ENCODE data around the gene PLXNA4. TPM values are rescaled to one million over a fixed set of nuclear protein-coding genes. Genes with fewer than 3 reads are reported as not detected.

The PLXNA4 gene
- total and polyA plus RNA-seq, 4 donors = 0.63 to 4.6 (median 2.1) TPM

GRCh38 chr7:132565441-132565840 is 10.8 kb downstream of the PLXNA4 start:
- Histone ChIP-seq H3K4me3 (no peak overlapping the region), H3K9me3 (ENCODE audit: control insufficient read depth in 4 of 4, insufficient read depth in 3 of 4, low read length in 3 of 4) (peaks cover 0 to 3% (median 0%) of the 10 kb centered on the region in 4 donors), H3K36me3 (ENCODE audit: control insufficient read depth in 4 of 4, insufficient read depth in 4 of 4, low read length in 4 of 4) (no peaks in the 10 kb centered on the region), H3K27ac (ENCODE audit: low read depth in 1 of 2, low read length in 1 of 2) (no peak overlapping the region), H3K4me1 (ENCODE audit: control insufficient read depth in 5 of 5, insufficient read depth in 5 of 5, low read length in 5 of 5) (peaks cover 0 to 1% (median 0%) of the 10 kb centered on the region in 5 donors), H3K27me3 (ENCODE audit: control insufficient read depth in 3 of 3, insufficient read depth in 3 of 3, low read length in 2 of 3) (peaks cover 7 to 56% (median 15%) of the 10 kb centered on the region in 3 donors), H3K9ac (ENCODE audit: insufficient read depth in 1 of 2, low read length in 2 of 2) (no peak overlapping the region)
- ATAC-seq (ENCODE audit: insufficient read depth, low FRiP score) = no peak
- no peak for TF ChIP-seq CTCF (IDR thresholded peaks at IDR 0.05; ENCODE audit: control extremely low read depth, extremely low read depth)
- no peak for DNase-seq
- WGBS, 2 donors = 84 to 88% methylated on average over 5 of the region's 5 CpGs

DNA sequence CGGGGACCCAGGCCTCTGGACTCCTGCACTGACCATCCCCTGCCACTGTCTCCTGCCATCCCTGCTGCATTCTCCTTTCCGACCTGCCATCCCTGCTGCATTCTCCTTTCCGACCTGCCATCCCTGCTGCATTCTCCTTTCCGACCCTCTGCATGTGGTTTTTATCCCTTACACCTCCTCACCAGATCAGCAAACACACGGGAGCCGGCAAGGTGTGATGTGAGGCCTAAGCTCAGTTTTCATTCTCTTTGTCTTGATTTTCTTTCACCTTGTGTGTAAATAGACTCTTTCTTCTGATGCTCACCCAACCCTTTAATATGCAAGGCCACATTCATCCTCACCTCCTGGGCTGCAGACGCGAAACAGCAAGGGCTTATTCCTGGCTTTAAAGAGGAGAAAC is 11.4 kb downstream of the PLXNA4 start:
- WGBS, 2 donors = 82 to 90% methylated on average over 8 of the region's 8 CpGs
- H3K4me3 ChIP-seq = no peak overlapping the region
- DNase-seq = no peak

DNA sequence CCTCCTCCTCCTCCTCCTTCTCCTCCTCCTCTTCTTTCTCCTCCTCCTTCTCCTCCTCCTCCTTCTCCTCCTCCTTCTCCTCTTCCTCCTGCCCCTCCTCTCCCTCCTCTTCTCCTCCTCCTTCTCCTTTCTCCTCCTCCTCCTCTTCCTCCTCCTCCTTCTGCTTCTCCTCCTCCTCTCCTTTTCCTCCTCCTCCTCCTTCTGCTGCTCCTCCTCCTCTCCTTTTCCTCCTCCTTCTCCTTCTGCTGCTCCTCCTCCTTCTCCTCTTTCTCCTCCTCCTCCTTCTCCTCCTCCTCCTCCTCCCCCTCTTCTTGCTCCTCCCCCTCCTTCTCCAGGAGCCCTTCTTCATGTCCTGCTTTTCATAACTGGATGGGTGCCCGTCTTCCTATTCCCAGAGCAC is 12.2 kb downstream of the PLXNA4 start:
- H3K36me3 ChIP-seq (ENCODE audit: control insufficient read depth in 4 of 4, insufficient read depth in 4 of 4, low read length in 4 of 4) = no peaks in the 10 kb centered on the region
- H3K9me3 ChIP-seq (ENCODE audit: control insufficient read depth in 4 of 4, insufficient read depth in 3 of 4, low read length in 3 of 4) = peaks cover 0 to 3% (median 0%) of the 10 kb centered on the region in 4 donors
- H3K4me3 ChIP-seq = no peak overlapping the region
- ATAC-seq (ENCODE audit: insufficient read depth, low FRiP score) (no peak), DNase-seq (no peak)
- peaks cover 7 to 50% (median 16%) of the 10 kb centered on the region in 3 donors for H3K27me3 ChIP-seq (ENCODE audit: control insufficient read depth in 3 of 3, insufficient read depth in 3 of 3, low read length in 2 of 3)
- TF ChIP-seq CTCF (IDR thresholded peaks at IDR 0.05; ENCODE audit: control extremely low read depth, extremely low read depth) = no peak
- H3K4me1 ChIP-seq (ENCODE audit: control insufficient read depth in 5 of 5, insufficient read depth in 5 of 5, low read length in 5 of 5) = peaks cover 0 to 1% (median 0%) of the 10 kb centered on the region in 5 donors
- no peak overlapping the region for H3K9ac ChIP-seq (ENCODE audit: insufficient read depth in 1 of 2, low read length in 2 of 2)
- H3K27ac ChIP-seq (ENCODE audit: low read depth in 1 of 2, low read length in 1 of 2) = no peak overlapping the region
- WGBS, 2 donors = 60 to 64% methylated on average over 1 of the region's 1 CpG

More for the DNA sequence above, 11.4 kb downstream of the PLXNA4 start:
- H3K27me3 ChIP-seq (ENCODE audit: control insufficient read depth in 3 of 3, insufficient read depth in 3 of 3, low read length in 2 of 3) = peaks cover 7 to 54% (median 16%) of the 10 kb centered on the region in 3 donors
- H3K9ac ChIP-seq (ENCODE audit: insufficient read depth in 1 of 2, low read length in 2 of 2) = no peak overlapping the region
- H3K27ac ChIP-seq (ENCODE audit: low read depth in 1 of 2, low read length in 1 of 2) = no peak overlapping the region
- TF ChIP-seq CTCF (IDR thresholded peaks at IDR 0.05; ENCODE audit: control extremely low read depth, extremely low read depth) = no peak
- H3K4me1 ChIP-seq (ENCODE audit: control insufficient read depth in 5 of 5, insufficient read depth in 5 of 5, low read length in 5 of 5) = peaks cover 0 to 1% (median 0%) of the 10 kb centered on the region in 5 donors
- peaks cover 0 to 3% (median 0%) of the 10 kb centered on the region in 4 donors for H3K9me3 ChIP-seq (ENCODE audit: control insufficient read depth in 4 of 4, insufficient read depth in 3 of 4, low read length in 3 of 4)
- H3K36me3 ChIP-seq (ENCODE audit: control insufficient read depth in 4 of 4, insufficient read depth in 4 of 4, low read length in 4 of 4) = no peaks in the 10 kb centered on the region
- ATAC-seq (ENCODE audit: insufficient read depth, low FRiP score) = no peak

GRCh38 chr7:132562690-132563089 is 13.6 kb downstream of the PLXNA4 start:
- Histone ChIP-seq H3K4me3 (no peak overlapping the region), H3K27ac (ENCODE audit: low read depth in 1 of 2, low read length in 1 of 2) (no peak overlapping the region), H3K4me1 (ENCODE audit: control insufficient read depth in 5 of 5, insufficient read depth in 5 of 5, low read length in 5 of 5) (peaks cover 0 to under 1% (median 0%) of the 10 kb centered on the region in 5 donors), H3K27me3 (ENCODE audit: control insufficient read depth in 3 of 3, insufficient read depth in 3 of 3, low read length in 2 of 3) (peaks cover 4 to 49% (median 16%) of the 10 kb centered on the region in 3 donors), H3K9ac (ENCODE audit: insufficient read depth in 1 of 2, low read length in 2 of 2) (no peak overlapping the region), H3K9me3 (ENCODE audit: control insufficient read depth in 4 of 4, insufficient read depth in 3 of 4, low read length in 3 of 4) (peaks cover 0 to 3% (median 0%) of the 10 kb centered on the region in 4 donors), H3K36me3 (ENCODE audit: control insufficient read depth in 4 of 4, insufficient read depth in 4 of 4, low read length in 4 of 4) (no peaks in the 10 kb centered on the region)
- 52% methylated on average over 1 of the region's 1 CpG; no CpG with 5 or more reads in 1 of the 2 donors for WGBS, 2 donors
- DNase-seq (no peak), ATAC-seq (ENCODE audit: insufficient read depth, low FRiP score) (no peak)
- TF ChIP-seq CTCF (IDR thresholded peaks at IDR 0.05; ENCODE audit: control extremely low read depth, extremely low read depth) = no peak
